Measurements from ENCODE around the gene ZNF362.
"Not testable (repeated sequence)": the region's sequence is repeated elsewhere in the genome, so short reads cannot be mapped to it uniquely, and the experiment has no call there.

Gene ZNF362

GRCh38 chr1:33256471-33257206 is at the start of gene ZNF362:
Gene ZNF362, plus strand, starts transcription at chr1:33256492. Its CDS starts 14,083 bp downstream, at chr1:33270575.
- FAIRE-seq, result no peak
- peak; percentile 84 for DNase-seq (ENCODE audit: low spot score)

GRCh38 chr1:33211972-33212371 is 44.3 kb upstream of the ZNF362 start:
- FAIRE-seq, result no peak
- no peak for DNase-seq (ENCODE audit: low spot score)

- DNase-seq (ENCODE audit: low spot score) (peak; percentile 49), FAIRE-seq (no peak)
Measured at GRCh38 chr1:33219886-33220661, 36.2 kb upstream of the ZNF362 start.

GRCh38 chr1:33220676-33221384 is 35.5 kb upstream of the ZNF362 start:
- peak; percentile 35 for DNase-seq (ENCODE audit: low spot score)
- no peak for FAIRE-seq

- FAIRE-seq, result no peak
- no peak for DNase-seq (ENCODE audit: low spot score)
Measured at GRCh38 chr1:33221385-33221758, 34.9 kb upstream of the ZNF362 start.

- DNase-seq (ENCODE audit: low spot score), result no peak
- no peak for FAIRE-seq
Measured at GRCh38 chr1:33222381-33222780, 33.9 kb upstream of the ZNF362 start.

- no peak for DNase-seq (ENCODE audit: low spot score)
- no peak for FAIRE-seq
Measured at GRCh38 chr1:33224166-33224707, 32.1 kb upstream of the ZNF362 start.

- no peak for FAIRE-seq
Measured at GRCh38 chr1:33225586-33225985, 30.7 kb upstream of the ZNF362 start.

GRCh38 chr1:33228935-33229487 is 27.3 kb upstream of the ZNF362 start:
- no peak for DNase-seq (ENCODE audit: low spot score)

More at GRCh38 chr1:33225586-33225985, 30.7 kb upstream of the ZNF362 start:
- no peak for DNase-seq (ENCODE audit: low spot score)

GRCh38 chr1:33231166-33231565 is 25.1 kb upstream of the ZNF362 start:
- FAIRE-seq (no peak), DNase-seq (ENCODE audit: low spot score) (no peak)

More at GRCh38 chr1:33228935-33229487, 27.3 kb upstream of the ZNF362 start:
- no peak for FAIRE-seq

- DNase-seq (ENCODE audit: low spot score) (no peak), FAIRE-seq (no peak)
Measured at GRCh38 chr1:33232716-33233115, 23.6 kb upstream of the ZNF362 start.

GRCh38 chr1:33234131-33234530 is 22.2 kb upstream of the ZNF362 start:
- DNase-seq (ENCODE audit: low spot score) (no peak), FAIRE-seq (no peak)

GRCh38 chr1:33234588-33234990 is 21.7 kb upstream of the ZNF362 start:
- DNase-seq (ENCODE audit: low spot score), result no peak
- no peak for FAIRE-seq

- no peak for DNase-seq (ENCODE audit: low spot score)
- FAIRE-seq, result no peak
Measured at GRCh38 chr1:33235521-33235920, 20.8 kb upstream of the ZNF362 start.

- DNase-seq (ENCODE audit: low spot score) (no peak), FAIRE-seq (no peak)
Measured at GRCh38 chr1:33236498-33236897, 19.8 kb upstream of the ZNF362 start.

- FAIRE-seq (no peak), DNase-seq (ENCODE audit: low spot score) (no peak)
Measured at GRCh38 chr1:33237579-33237978, 18.7 kb upstream of the ZNF362 start.

GRCh38 chr1:33238194-33238724 is 18.0 kb upstream of the ZNF362 start:
- DNase-seq (ENCODE audit: low spot score); FAIRE-seq: not testable (repeated sequence)

- FAIRE-seq; DNase-seq (ENCODE audit: low spot score): not testable (repeated sequence)
Measured at GRCh38 chr1:33239410-33239809, 16.9 kb upstream of the ZNF362 start.

- no peak for FAIRE-seq
- no peak for DNase-seq (ENCODE audit: low spot score)
Measured at GRCh38 chr1:33241866-33242265, 14.4 kb upstream of the ZNF362 start.

- no peak for DNase-seq (ENCODE audit: low spot score)
- no peak for FAIRE-seq
Measured at GRCh38 chr1:33242652-33243051, 13.6 kb upstream of the ZNF362 start.

Measured in urothelium cell line (cell line).